Hematopoietic multipotent progenitor cell treated with erythropoietin and hydrocortisone succinate and interleukin-3 and kit ligand, for 4 days (in vitro differentiated cells): ENCODE measurements around the gene STARD9.
"Not testable (repeated sequence)": the region's sequence is repeated elsewhere in the genome, so short reads cannot be mapped to it uniquely, and the experiment has no call there.

Experiments
- DNase-seq: peaks from one replicate; pipeline ENCODE4 v3.0.0-alpha.2; 2015

Gene STARD9

GRCh38 chr15:42575188-42576039, at the start of gene STARD9:
Gene STARD9 (plus strand): TSS chr15:42575606. CDS start chr15:42575716, 110 bp downstream.
- peak; percentile 99 for DNase-seq

- no peak for DNase-seq
Observed at GRCh38 chr15:42528970-42529369, 46.4 kb upstream of the STARD9 start.

GRCh38 chr15:42533246-42533645, 42.2 kb upstream of the STARD9 start:
- no peak for DNase-seq

- DNase-seq, result peak; percentile 70
Observed at GRCh38 chr15:42544853-42545629, 30.4 kb upstream of the STARD9 start.

- DNase-seq, result no peak
Observed at GRCh38 chr15:42547918-42548248, 27.5 kb upstream of the STARD9 start.

- peak; percentile 93 for DNase-seq
Observed at GRCh38 chr15:42548249-42549031, 27.0 kb upstream of the STARD9 start, which contains the start of the genes HAUS2 and LRRC57. Gene HAUS2 (plus strand): TSS chr15:42548838. CDS start chr15:42548873, 35 bp downstream. Gene LRRC57 (minus strand): TSS chr15:42548793. CDS start chr15:42548434, 359 bp downstream.

- peak; percentile 88 for DNase-seq
Observed at GRCh38 chr15:42549032-42549491, 26.3 kb upstream of the STARD9 start.

- DNase-seq, result peak; percentile 71
Observed at GRCh38 chr15:42549741-42550392, 25.5 kb upstream of the STARD9 start.

GRCh38 chr15:42553554-42553953, 21.9 kb upstream of the STARD9 start:
- DNase-seq, result peak; percentile 40

- DNase-seq, result not testable (repeated sequence)
Observed at GRCh38 chr15:42556550-42557207, 18.7 kb upstream of the STARD9 start.

- no peak for DNase-seq
Observed at GRCh38 chr15:42558739-42559138, 16.7 kb upstream of the STARD9 start.

GRCh38 chr15:42576040-42576594, 711 bp downstream of the STARD9 start:
- DNase-seq, result no peak

- no peak for DNase-seq
Observed at GRCh38 chr15:42576776-42577175, 1.4 kb downstream of the STARD9 start.

- peak; percentile 53 for DNase-seq
Observed at GRCh38 chr15:42577514-42578031, 2.2 kb downstream of the STARD9 start.

- no peak for DNase-seq
Observed at GRCh38 chr15:42578984-42579537, 3.7 kb downstream of the STARD9 start.

GRCh38 chr15:42581272-42581730, 5.9 kb downstream of the STARD9 start:
- peak; percentile 93 for DNase-seq

- DNase-seq, result no peak
Observed at GRCh38 chr15:42582569-42583375, 7.4 kb downstream of the STARD9 start.

- peak; percentile 55 for DNase-seq
Observed at GRCh38 chr15:42584031-42584765, 8.8 kb downstream of the STARD9 start.

GRCh38 chr15:42590619-42591237, 15.3 kb downstream of the STARD9 start:
- DNase-seq, result no peak
